GM20431 (cell line): ENCODE results near the gene TSPAN1.

ENCODE experiments used
- in situ Hi-C: fragments of 300-500 bp; cut with MseI, MboI; formaldehyde crosslinking; loops from one replicate; pipeline ENCODE4 v1.15.0; 2020; ENCODE audit warnings: low sequenced_read_pairs; ENCODE audit not compliant: unreplicated experiment

The TSPAN1 gene

GRCh38 chr1:46158312-46159281 is 16.3 kb upstream of the TSPAN1 start:
- in situ Hi-C loops: no loop called here

GRCh38 chr1:46159516-46159915 is 15.4 kb upstream of the TSPAN1 start:
- in situ Hi-C loops: no loop called here

GRCh38 chr1:46160212-46160611 is 14.7 kb upstream of the TSPAN1 start:
- in situ Hi-C loops: no loop called here

GRCh38 chr1:46166521-46167462 is 8.1 kb upstream of the TSPAN1 start:
- in situ Hi-C loops: no loop called here

- in situ Hi-C loops: no loop called here
These were observed 6.4 kb upstream of the TSPAN1 start for GRCh38 chr1:46168477-46168876.

- in situ Hi-C loops: no loop called here
These were observed 5.0 kb upstream of the TSPAN1 start for GRCh38 chr1:46169811-46170454.

GRCh38 chr1:46171351-46171750 is 3.5 kb upstream of the TSPAN1 start:
- in situ Hi-C loops: no loop called here

GRCh38 chr1:46171871-46172270 is 3.0 kb upstream of the TSPAN1 start:
- in situ Hi-C loops: no loop called here

- in situ Hi-C loops: no loop called here
These were observed 2.6 kb upstream of the TSPAN1 start for GRCh38 chr1:46172321-46172720.

- in situ Hi-C loops: no loop called here
These were observed 1.5 kb upstream of the TSPAN1 start for GRCh38 chr1:46173361-46173856.

GRCh38 chr1:46175243-46175642 is 356 bp downstream of the TSPAN1 start:
- in situ Hi-C loops: loop anchor here (5.0 kb wide), 1 partner anchor 138 kb away; no protein-coding TSS in a partner anchor

- in situ Hi-C loops: loop anchor here (5.0 kb wide), 1 partner anchor 139 kb away; no protein-coding TSS in a partner anchor
These were observed 1.5 kb downstream of the TSPAN1 start, which contains the start of gene P3R3URF for GRCh38 chr1:46176211-46176865. Gene P3R3URF, minus strand, starts transcription at chr1:46176488. Its CDS starts 17 bp downstream, at chr1:46176471.

GRCh38 chr1:46179138-46180081 is 4.5 kb downstream of the TSPAN1 start:
- in situ Hi-C loops: loop anchor here (5.0 kb wide), 1 partner anchor 142 kb away; no protein-coding TSS in a partner anchor

- in situ Hi-C loops: no loop called here
These were observed 5.3 kb downstream of the TSPAN1 start for GRCh38 chr1:46180082-46180616.

- in situ Hi-C loops: no loop called here
These were observed 6.7 kb downstream of the TSPAN1 start for GRCh38 chr1:46181343-46182260.

- in situ Hi-C loops: no loop called here
These were observed 8.4 kb downstream of the TSPAN1 start for GRCh38 chr1:46183079-46183847.
